HepG2 (cell line): ENCODE data around the gene ZNF275. TPM values are rescaled to one million over a fixed set of nuclear protein-coding genes. Genes with fewer than 3 reads are reported as not detected.

Experiments
- ATAC-seq: fragments of 200-7000 bp; cut with Tn5 transposase; 3 replicates; pipeline ENCODE4 v1.9.1; 2020; ENCODE audit warnings: mild to moderate bottlenecking, moderate library complexity
- BruUV-seq: library from RNA; stranded (reverse); fragments of 400-500 nt; replicated peaks from 2 replicates; lab custom pipeline; 2021; lab: Mats Ljungman, UMichigan
- CTCF ChIA-PET: fragments of 300-600 bp; formaldehyde crosslinking; extraction: SDS; loops from one replicate; lab custom pipeline; 2021; ENCODE audit warnings: low total read pairs, inconsistent platforms, low intra/inter-chr PET ratio; lab: Yijun Ruan, JAX
- POLR2A ChIA-PET: fragments of 350-600 bp; sonication (Branson Sonifier 250); formaldehyde crosslinking; loops from one replicate; lab custom pipeline; 2020; ENCODE audit warnings: antibody characterized with exemption, inconsistent platforms; lab: Yijun Ruan, JAX
- DNase-seq: peaks from one replicate; pipeline ENCODE4 v3.0.0-alpha.2; 2015; ENCODE audit warnings: low spot score
- FAIRE-seq: peaks from 3 replicates; lab custom pipeline; 2011; peaks lifted over from hg19 to GRCh38; lab: Jason Lieb, UNC
- H2AFZ ChIP-seq: one replicate; pipeline ENCODE4 v1.6.1; 2011; ENCODE audit warnings: low read length, inconsistent platforms
- H3K27ac ChIP-seq: fragments of 300-600 bp; 3 replicates; pipeline ENCODE4 v1.8.0; 2011; ENCODE audit warnings: mixed run types, mild to moderate bottlenecking, mixed read lengths, low read length, inconsistent platforms; ENCODE audit not compliant: insufficient read depth; ENCODE audit errors: extremely low read length
- H3K27me3 ChIP-seq, 2 experiments: fragments of 200-600 bp in 1 of 2; 2 replicates in 1 of 2; 3 replicates in 1 of 2; pipeline versions ENCODE4 v1.6.0 to v1.8.0; 2011; ENCODE audit warnings: low read length in 2 of 2, mild to moderate bottlenecking in 2 of 2, moderate library complexity in 2 of 2, inconsistent platforms in 1 of 2; ENCODE audit not compliant: insufficient read depth in 2 of 2, control insufficient read depth in 1 of 2
- H3K36me3 ChIP-seq, 2 experiments: fragments of 200-600 bp in 1 of 2; replicated peaks in 1 of 2; 2 replicates in 1 of 2; 3 replicates in 1 of 2; pipeline versions ENCODE4 v1.5.1 to v1.8.0; 2011; ENCODE audit warnings: low read length in 2 of 2, inconsistent platforms in 1 of 2; ENCODE audit not compliant: insufficient read depth in 2 of 2, control insufficient read depth in 1 of 2
- H3K4me1 ChIP-seq: 2 replicates; pipeline ENCODE4 v1.5.1; 2012; ENCODE audit warnings: low read length, inconsistent platforms; ENCODE audit not compliant: insufficient read depth
- H3K4me2 ChIP-seq: 2 replicates; pipeline ENCODE4 v1.6.0; 2011; ENCODE audit warnings: low read depth, low read length, inconsistent platforms
- H3K4me3 ChIP-seq, 3 experiments: fragments of 200-600 bp in 1 of 3; sonication (generic), shearing (Covaris generic) in 1 of 3; replicated peaks in 1 of 3; 2 replicates each; pipeline ENCODE4 v1.5.1; 2011 to 2016; ENCODE audit warnings: low read length in 3 of 3, inconsistent platforms in 2 of 3, low read depth in 2 of 3, mild to moderate bottlenecking in 2 of 3, control low read depth in 1 of 3, mixed read lengths in 1 of 3; ENCODE audit not compliant: insufficient read depth in 1 of 3
- H3K79me2 ChIP-seq: one replicate; pipeline ENCODE4 v1.6.1; 2011; ENCODE audit warnings: low read length, inconsistent platforms; ENCODE audit not compliant: insufficient read depth
- H3K9ac ChIP-seq: 2 replicates; pipeline ENCODE4 v1.6.0; 2011; ENCODE audit warnings: mild to moderate bottlenecking, low read depth, low read length, inconsistent platforms; ENCODE audit not compliant: insufficient read depth
- H3K9me3 ChIP-seq: 2 replicates; pipeline ENCODE4 v1.5.1; 2012; ENCODE audit warnings: mild to moderate bottlenecking, low read length
- H4K20me1 ChIP-seq: 2 replicates; pipeline ENCODE4 v1.6.0; 2011; ENCODE audit warnings: inconsistent platforms, mild to moderate bottlenecking, low read length, moderate library complexity; ENCODE audit not compliant: insufficient read depth
- ZBTB4 ChIP-seq: sonication (generic); formaldehyde crosslinking; IDR thresholded peaks from 2 replicates; pipeline ENCODE4 v1.4.0; 2020; ENCODE audit warnings: missing genetic modification reagents, mild to moderate bottlenecking, borderline replicate concordance
- ZFAT ChIP-seq: sonication (generic); formaldehyde crosslinking; conservative IDR thresholded peaks from 2 replicates; pipeline ENCODE4 v1.8.1; 2023; ENCODE audit warnings: missing genetic modification reagents, inconsistent platforms
- ZNF276 ChIP-seq: sonication (generic); formaldehyde crosslinking; IDR thresholded peaks from 2 replicates; pipeline ENCODE4 v1.4.0; 2020; ENCODE audit warnings: mild to moderate bottlenecking, low read depth, missing genetic modification reagents
- ZNF777 ChIP-seq: sonication (generic); formaldehyde crosslinking; IDR thresholded peaks from 2 replicates; pipeline ENCODE4 v1.4.0; 2020; ENCODE audit warnings: missing genetic modification reagents
- WGBS: methylation state at CpG from one replicate; pipeline ENCODE4 v1.1.6; 2017; ENCODE audit warnings: low lambda C conversion rate; 5-methylcytosine and 5-hydroxymethylcytosine counted together
- in situ Hi-C: cut with HindIII; loops from 2 replicates; pipeline ENCODE4 v1.10.0; 2017; ENCODE audit warnings: low pct_unique_long_range_greater_than_20kb; ENCODE audit not compliant: extremely low pct_ligation_motif_present
- intact Hi-C: fragments of 100-400 bp; cut with micrococcal nuclease; formaldehyde crosslinking; loops from one replicate; pipeline ENCODE4 v1.10.0; 2022; ENCODE audit not compliant: unreplicated experiment
- polyA plus RNA-seq, 8 experiments: library from polyadenylated mRNA; depleted of rRNA in 3 of 8; stranded (reverse) in 7 of 8; unstranded in 1 of 8; fragments of >200 nt; fragmentation: Illumina TruSeq in 4 of 8; extraction: Trizol in 4 of 8; gene quantifications; 2 replicates each; pipeline versions ENCODE4 v1.2.1 to v1.2.3, GENCODE V29; 2011 to 2016; ENCODE audit warnings: low read depth in 4 of 8, missing spikeins in 1 of 8, mixed read lengths in 1 of 8; ENCODE audit not compliant: insufficient read depth in 1 of 8
- total RNA-seq, 5 experiments: library from RNA; depleted of rRNA; stranded (reverse); fragments of >200 nt; fragmentation: Illumina TruSeq; extraction: Trizol; gene quantifications; 2 replicates each; pipeline ENCODE4 v1.2.3, GENCODE V29; 2016; ENCODE audit warnings: low read depth in 1 of 5

ZNF275 gene
- total and polyA plus RNA-seq, 2 of the 13 experiments (the other 11 are each of a cell fraction or from before 2014, with no cell fraction given): 6.4 to 11.8 TPM

GRCh38 chrX:153348421-153348820 lies 14.5 kb downstream of the ZNF275 start (continued):
- TF ChIP-seq ZFAT (CRISPR knock-in tag) (no peak), ZNF777 (CRISPR knock-in tag) (no peak), ZBTB4 (CRISPR knock-in tag) (no peak)

- Histone ChIP-seq H3K27me3 (no peaks in the 10 kb centered on the region), H4K20me1 (no peaks in the 10 kb centered on the region), H3K4me2 (no peak overlapping the region), H3K9me3 (no peaks in the 10 kb centered on the region), H3K9ac (no peak overlapping the region), H2AFZ (no peak overlapping the region)
- no peak for ATAC-seq
- DNase-seq: no peak
- no peak for FAIRE-seq
- POLR2A ChIA-PET: no interaction called here
- in situ Hi-C loops: no loop called here
- no TSS peak for BruUV-seq
- no CpG with 5 or more reads among the region's 5 CpGs for WGBS
- TF ChIP-seq ZNF276 (CRISPR knock-in tag): no peak
- TF ChIP-seq, all 625 proteins: peak for 0
- intact Hi-C loops: no loop called here
- Histone ChIP-seq H3K36me3 (peaks cover 3 to 20% of the 10 kb centered on the region in 2 experiments; a peak in 4 of 5 replicates), H3K79me2 (no peaks in the 10 kb centered on the region), H3K27ac (no peak overlapping the region), H3K4me3 (no peak overlapping the region), H3K4me1 (no peaks in the 10 kb centered on the region; the same call in 1 of the 2 replicates)
- CTCF ChIA-PET: no interaction called here
Measured at GRCh38 chrX:153349952-153350351, 16.0 kb downstream of the ZNF275 start.
